GM19238 (cell line): ENCODE data around the gene KIF11.
A peak's percentile ranks its signal among the peaks of the same experiment; 100 is the strongest.
"Not testable (repeated sequence)": the region's sequence is repeated elsewhere in the genome, so short reads cannot be mapped to it uniquely, and the experiment has no call there.

Experiments
- DNase-seq: peaks from one replicate; pipeline ENCODE4 v3.0.0; 2011; ENCODE audit warnings: low spot score; ENCODE audit not compliant: insufficient read length

KIF11 gene

GRCh38 chr10:92590623-92591549 lies 2.0 kb upstream of the KIF11 start:
- no peak for DNase-seq

DNA sequence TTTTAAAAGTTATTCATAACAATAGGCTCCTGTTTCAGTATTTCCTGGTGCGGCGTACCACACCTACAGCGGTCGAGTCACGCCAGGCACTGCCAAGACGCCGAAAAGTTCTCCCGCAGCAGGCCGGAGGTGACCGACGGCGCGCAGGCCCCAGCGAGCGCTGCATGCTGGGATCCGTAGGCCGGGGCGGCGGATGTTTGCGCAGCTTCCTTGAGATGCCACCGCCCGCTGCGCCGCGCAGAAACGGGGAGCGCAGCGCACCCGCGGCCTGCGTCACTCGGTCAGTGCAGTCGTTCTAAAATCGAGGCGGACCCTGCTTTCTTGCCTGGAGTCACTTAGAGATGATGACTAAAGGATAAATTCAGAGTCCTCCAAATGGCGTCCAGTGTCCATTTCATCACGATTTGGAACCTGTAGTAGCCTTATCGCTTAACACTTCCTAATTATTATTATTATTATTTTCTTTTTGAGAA lies 1.3 kb upstream of the KIF11 start:
- DNase-seq = peak; percentile 79

DNA sequence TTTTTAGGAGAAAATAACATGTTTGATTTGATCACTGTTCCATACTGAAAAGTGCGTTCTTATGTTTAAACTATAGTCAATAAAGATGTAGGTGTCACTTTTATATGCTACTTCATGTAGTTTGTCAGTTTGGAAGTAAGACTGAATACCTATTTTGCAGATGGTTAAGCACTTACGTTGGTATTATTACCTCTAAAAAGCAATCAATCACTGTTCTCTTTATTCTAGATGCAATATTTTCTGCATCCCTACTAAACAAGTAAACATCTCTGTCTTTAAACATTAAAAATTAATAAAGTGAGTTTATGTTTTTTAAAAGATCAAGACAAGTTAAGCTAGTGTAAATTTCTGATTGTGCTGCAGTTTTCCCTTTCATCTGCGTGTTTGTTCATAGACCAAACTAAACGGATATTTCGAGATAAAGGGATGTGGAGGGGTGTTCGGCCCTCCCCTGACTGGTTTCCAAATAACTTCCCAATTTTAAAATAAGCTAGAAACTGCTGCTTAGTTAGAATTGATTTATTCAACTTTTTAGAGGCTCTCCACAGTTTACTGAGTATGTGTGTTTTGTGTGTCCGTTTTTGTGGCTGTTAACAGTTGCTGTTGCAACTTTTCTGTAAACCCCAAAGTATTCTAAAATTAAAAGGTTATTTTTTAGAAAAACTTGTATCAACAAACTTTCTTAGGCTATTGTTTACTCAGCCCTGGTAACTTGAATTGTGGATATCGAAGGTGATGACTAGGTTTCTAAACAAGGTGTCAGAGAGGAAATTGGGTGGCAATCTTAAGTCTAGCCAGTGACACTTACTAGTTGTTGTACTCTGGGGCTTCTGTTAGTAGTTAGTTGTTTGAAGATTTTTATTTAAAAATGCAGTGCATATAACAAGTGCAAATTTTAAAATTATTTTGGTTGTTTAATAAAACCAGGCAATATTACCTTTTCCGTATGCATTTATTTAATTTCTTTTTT lies 974 bp downstream of the KIF11 start:
- DNase-seq = no peak

DNA sequence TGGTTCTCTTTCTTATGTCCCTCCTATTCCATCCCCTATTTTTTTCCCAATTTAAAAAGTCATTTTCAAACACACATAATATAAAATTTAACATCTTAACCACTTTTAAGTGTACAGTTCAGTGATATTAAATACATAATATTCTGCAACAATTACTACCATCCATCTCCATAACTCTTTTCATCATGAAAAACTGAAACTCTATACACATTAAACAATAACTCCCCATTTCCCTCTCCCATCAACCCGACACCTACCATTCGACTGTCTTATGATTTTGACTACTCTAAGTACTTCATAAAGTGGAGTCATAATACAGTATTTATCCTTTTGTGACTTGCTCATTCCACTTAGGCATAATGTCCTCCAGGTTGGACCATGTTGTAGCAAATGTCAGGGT lies 2.6 kb downstream of the KIF11 start:
- no peak for DNase-seq

GRCh38 chr10:92598321-92598720 lies 5.4 kb downstream of the KIF11 start:
- no peak for DNase-seq

DNA sequence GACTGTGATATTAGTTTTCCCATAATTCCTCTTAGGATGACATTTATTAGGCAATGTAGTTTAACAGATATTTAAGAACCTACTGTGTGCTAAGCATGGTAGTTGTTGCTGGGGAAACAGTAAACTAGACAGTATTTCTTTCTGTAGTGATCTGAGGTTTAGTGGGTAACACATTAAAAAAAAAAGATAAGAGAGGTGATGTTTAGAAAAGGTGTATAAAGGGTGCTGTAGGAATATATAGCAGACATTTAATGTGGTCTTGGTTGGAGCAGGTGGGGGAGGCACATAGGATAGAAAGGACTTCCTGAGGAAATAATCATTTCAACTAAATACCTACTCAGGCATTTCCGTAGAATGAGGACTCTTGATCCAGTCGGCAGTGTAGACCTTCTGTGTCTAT lies 11.9 kb downstream of the KIF11 start:
- no peak for DNase-seq

GRCh38 chr10:92615515-92615914 lies 22.6 kb downstream of the KIF11 start:
- DNase-seq = no peak

- no peak for DNase-seq
Measured at GRCh38 chr10:92619368-92619767, 26.4 kb downstream of the KIF11 start.

- no peak for DNase-seq
Measured at GRCh38 chr10:92627845-92628480, 35.0 kb downstream of the KIF11 start.

DNA sequence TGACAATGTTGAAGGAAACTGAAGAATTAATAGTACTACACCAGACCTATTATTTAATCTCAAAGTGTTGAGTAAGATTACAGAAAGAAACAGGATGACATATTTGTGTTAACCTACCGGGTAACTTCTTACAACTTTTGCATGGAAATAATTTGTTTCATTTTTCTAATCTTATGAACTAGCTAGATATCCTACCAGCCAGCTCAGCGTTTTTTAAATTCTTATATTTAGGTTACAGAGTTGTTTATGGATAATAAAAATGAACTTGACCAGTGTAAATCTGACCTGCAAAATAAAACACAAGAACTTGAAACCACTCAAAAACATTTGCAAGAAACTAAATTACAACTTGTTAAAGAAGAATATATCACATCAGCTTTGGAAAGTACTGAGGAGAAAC lies 37.0 kb downstream of the KIF11 start:
- no peak for DNase-seq

GRCh38 chr10:92638037-92638436 lies 45.1 kb downstream of the KIF11 start:
- no peak for DNase-seq

- no peak for DNase-seq
Measured at GRCh38 chr10:92640107-92640506, 47.2 kb downstream of the KIF11 start.

DNA sequence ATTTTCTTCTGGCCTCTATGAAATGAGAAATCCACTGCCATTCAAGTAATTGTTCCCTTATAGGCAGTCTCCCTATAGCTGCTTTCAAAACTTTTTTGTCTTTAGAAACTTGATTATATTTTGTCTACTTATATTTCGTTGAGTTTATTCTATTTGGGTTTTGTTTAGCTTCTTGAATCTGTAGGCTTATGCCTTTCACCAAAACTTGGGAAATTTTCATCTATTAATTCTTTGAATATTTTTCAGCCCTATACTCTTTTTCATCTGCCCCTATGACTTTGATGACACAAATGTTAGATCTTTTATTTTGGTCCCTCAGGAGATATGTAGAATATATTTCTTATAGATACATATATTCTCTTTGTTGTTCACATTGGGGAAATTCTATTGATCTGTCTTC lies 48.6 kb downstream of the KIF11 start:
- DNase-seq = no peak

DNA sequence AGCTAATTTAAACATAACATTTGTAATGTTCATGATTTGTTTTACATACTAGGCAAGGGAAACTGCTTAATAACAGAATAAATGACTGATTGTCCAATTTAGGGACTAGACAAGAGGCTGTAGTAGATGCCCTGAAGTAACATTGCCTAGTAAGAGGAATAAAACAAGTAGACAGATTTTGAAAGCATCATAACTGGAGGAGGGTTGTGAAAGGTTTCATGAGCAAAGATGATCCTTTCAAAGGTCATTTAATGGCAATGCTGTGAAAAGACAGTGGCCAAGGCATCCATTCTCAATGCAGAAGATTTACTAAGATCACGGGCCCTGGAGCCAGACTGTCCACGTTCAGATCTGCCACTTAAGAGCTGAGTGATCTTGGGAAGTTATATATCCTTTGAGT lies 52.0 kb downstream of the KIF11 start:
- DNase-seq = no peak

GRCh38 chr10:92650864-92651263 lies 57.9 kb downstream of the KIF11 start:
- not testable (repeated sequence) for DNase-seq

- DNase-seq = no peak
Measured at GRCh38 chr10:92655426-92655825, 62.5 kb downstream of the KIF11 start.

DNA sequence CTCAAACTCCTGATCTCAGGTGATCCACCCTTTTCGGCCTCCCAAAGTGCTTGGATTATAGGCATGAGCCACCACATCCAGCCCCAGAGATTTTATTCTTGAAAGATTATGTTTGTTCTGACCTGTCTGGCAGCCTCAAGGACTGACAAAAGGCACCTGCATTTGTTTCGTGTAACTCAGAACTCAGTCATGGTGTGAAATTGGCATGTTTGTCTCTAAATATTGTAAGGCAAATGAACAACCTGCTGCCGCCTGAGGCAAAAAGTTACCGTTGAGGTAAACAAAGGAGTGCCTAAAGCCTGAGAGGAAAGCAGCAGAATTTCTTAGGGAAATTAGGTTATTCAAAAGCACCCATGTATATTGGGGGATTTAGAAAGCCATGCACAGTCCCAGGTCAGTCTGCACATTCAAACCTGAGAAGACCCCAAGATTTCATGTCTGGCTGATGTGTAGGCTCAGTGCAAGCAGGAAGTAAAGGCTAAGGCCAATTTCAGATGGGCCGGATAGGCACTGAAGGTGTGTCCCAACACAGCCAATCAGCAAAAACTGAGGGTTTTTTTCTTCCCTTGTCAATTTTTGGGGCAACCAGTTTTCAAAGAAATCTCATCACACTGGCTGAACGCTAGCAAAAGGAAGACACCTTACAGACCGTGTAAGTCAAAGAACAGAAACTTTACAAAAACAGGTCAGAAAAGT lies 63.5 kb downstream of the KIF11 start:
- no peak for DNase-seq

DNA sequence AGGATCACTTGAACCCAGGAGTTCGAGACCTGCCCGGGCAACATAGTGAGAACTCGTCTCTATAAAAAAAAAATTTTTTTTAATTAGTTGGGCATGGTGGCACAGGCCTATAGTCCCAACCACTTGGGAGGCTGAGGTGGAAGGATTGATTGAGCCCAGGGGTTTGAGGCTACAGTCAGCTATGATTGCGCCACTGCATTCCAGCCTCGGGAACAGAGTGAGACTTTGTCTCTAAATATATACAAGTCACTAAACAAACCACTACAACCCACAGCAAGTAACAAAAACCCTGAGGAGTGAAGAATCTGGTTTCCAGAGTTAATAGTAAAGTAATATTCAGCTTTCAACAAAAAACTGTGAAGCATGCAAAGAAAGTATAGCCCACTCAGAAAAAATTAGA lies 64.1 kb downstream of the KIF11 start:
- DNase-seq = no peak

DNA sequence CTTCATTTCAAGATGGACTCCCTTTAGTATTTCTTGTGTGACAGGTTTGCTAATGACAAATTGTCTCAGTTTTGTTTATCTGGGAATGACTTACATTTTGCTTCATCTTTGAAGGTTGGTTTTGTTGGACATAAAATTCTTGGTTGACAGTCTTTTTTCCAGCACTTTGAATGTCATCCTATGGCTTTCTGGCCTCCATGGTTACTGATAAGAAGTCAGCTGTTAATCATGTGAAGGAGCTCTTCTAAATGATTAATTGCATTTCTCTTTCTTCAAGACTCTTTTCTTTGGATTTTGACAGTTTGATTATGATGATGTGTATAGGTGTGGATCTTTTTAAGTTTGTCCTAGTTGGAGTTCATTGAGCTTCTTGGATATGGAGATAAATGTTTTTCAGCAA lies 69.9 kb downstream of the KIF11 start:
- DNase-seq = no peak

DNA sequence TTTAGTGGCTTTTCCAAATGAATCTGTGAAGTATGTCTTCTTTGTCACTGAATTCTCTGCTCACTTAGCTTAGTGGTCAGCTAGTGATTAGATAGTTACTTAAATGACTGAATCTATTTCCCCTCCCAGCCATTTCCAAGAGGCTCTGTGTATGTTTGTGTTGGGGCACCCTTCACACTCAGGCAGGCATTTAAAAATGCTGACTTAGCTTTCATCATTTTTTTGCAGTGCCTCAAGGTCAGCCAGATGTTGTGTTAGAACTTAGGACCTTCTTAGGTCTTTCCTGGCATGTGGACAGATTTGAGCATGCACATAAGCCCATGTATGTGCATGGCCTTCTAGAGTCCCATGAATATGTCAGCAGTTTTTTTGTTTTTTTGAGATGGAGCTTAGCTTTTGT lies 71.4 kb downstream of the KIF11 start:
- no peak for DNase-seq

- no peak for DNase-seq
Measured at GRCh38 chr10:92667078-92667477, 74.1 kb downstream of the KIF11 start.
